Nephron (organoid): Measurements from ENCODE around the gene SSX2.
"Not testable (repeated sequence)": the region's sequence is repeated elsewhere in the genome, so short reads cannot be mapped to it uniquely, and the experiment has no call there.

Experiments
- H3K27ac Mint-ChIP-seq, 3 experiments: 2 replicates each; pipeline ENCODE4 v1.8.0; 2020; ENCODE audit warnings: mixed read lengths in 3 of 3, mild to moderate bottlenecking in 2 of 3, moderate library complexity in 1 of 3
- H3K27me3 Mint-ChIP-seq: 2 replicates; pipeline ENCODE4 v1.8.0; 2021; ENCODE audit warnings: low read depth, mild to moderate bottlenecking, moderate library complexity, mixed read lengths
- H3K36me3 Mint-ChIP-seq: 2 replicates; pipeline ENCODE4 v1.8.0; 2020; ENCODE audit warnings: low read depth, mixed read lengths
- H3K4me1 Mint-ChIP-seq: 2 replicates; pipeline ENCODE4 v1.8.0; 2020; ENCODE audit warnings: mixed read lengths
- H3K4me3 Mint-ChIP-seq, 3 experiments: 2 replicates each; pipeline ENCODE4 v1.8.0; 2020; ENCODE audit warnings: mild to moderate bottlenecking in 3 of 3, mixed read lengths in 3 of 3, moderate library complexity in 2 of 3
- H3K9me3 Mint-ChIP-seq: 2 replicates; pipeline ENCODE4 v1.8.0; 2020; ENCODE audit warnings: mixed read lengths

The SSX2 gene, protein sequence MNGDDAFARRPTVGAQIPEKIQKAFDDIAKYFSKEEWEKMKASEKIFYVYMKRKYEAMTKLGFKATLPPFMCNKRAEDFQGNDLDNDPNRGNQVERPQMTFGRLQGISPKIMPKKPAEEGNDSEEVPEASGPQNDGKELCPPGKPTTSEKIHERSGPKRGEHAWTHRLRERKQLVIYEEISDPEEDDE

DNA sequence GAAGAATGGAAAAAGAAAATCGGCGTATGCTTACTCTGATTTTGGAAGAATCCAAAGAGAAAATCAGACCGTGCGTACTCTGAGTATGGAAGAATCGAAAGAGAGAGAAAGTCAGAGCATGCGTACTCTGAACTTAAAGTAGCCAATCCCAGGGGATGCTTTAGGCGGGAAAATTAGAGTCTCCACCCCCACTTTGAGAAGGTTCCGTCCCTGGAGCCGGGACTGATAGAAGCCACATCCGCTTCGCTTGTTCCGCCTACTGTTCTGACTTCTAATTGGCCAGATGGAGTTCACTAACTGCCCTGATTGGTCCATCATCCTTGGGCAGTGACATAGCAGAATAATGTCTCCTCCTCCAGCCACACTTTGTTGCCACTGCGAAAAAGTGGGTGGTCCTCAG lies at the start of gene SSX2:
Gene SSX2 (minus strand): TSS at position 101 of the 400 bp plus-strand sequence. CDS start 1,429 bp downstream, outside the sequence.
- H3K4me1 Mint-ChIP-seq, H3K9me3 Mint-ChIP-seq, H3K36me3 Mint-ChIP-seq, H3K27ac Mint-ChIP-seq, H3K4me3 Mint-ChIP-seq, H3K27me3 Mint-ChIP-seq: not testable (repeated sequence)

GRCh38 chrX:52750952-52751351 lies 44.0 kb upstream of the SSX2 start, which contains the start of gene SSX2B:
SSX2B (plus strand) TSS chrX:52751252; CDS start chrX:52752681, 1,429 bp downstream.
- H3K9me3 Mint-ChIP-seq, H3K36me3 Mint-ChIP-seq, H3K27me3 Mint-ChIP-seq: not testable (repeated sequence)

GRCh38 chrX:52692034-52692433 lies 14.9 kb downstream of the SSX2 start:
- H3K27me3 Mint-ChIP-seq: not testable (repeated sequence)

More at GRCh38 chrX:52750952-52751351, 44.0 kb upstream of the SSX2 start, which contains the start of gene SSX2B:
- H3K4me3 Mint-ChIP-seq, H3K27ac Mint-ChIP-seq, H3K4me1 Mint-ChIP-seq: not testable (repeated sequence)

DNA sequence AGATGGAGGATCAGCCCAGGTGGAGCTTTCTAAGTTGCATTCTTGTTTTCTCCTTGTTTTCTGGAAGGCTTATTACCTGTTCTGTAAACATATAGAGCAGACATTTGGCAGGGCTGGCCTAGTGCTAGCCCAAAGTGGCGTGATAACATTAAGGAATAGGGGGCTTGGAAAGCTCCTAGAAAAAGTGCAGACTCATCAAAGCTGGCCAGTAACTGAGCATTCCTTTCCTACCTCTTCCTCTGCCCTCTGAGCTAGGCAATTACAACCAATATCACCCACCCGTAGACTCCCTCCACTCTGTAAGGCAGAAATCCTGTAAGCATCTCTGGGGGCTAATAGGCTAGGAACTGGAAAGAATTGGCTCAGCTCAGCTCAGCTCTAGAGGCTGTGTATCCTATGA lies 44.8 kb downstream of the SSX2 start:
- not testable (repeated sequence) for H3K27ac Mint-ChIP-seq, H3K9me3 Mint-ChIP-seq, H3K36me3 Mint-ChIP-seq, H3K4me1 Mint-ChIP-seq, H3K4me3 Mint-ChIP-seq, H3K27me3 Mint-ChIP-seq

More at GRCh38 chrX:52692034-52692433, 14.9 kb downstream of the SSX2 start:
- H3K9me3 Mint-ChIP-seq, H3K4me1 Mint-ChIP-seq, H3K4me3 Mint-ChIP-seq, H3K36me3 Mint-ChIP-seq, H3K27ac Mint-ChIP-seq: not testable (repeated sequence)

GRCh38 chrX:52655475-52655874 lies 51.5 kb downstream of the SSX2 start:
- not testable (repeated sequence) for H3K27me3 Mint-ChIP-seq, H3K27ac Mint-ChIP-seq, H3K4me3 Mint-ChIP-seq, H3K36me3 Mint-ChIP-seq, H3K4me1 Mint-ChIP-seq
- peaks cover 15% of the 10 kb centered on the region for H3K9me3 Mint-ChIP-seq

- not testable (repeated sequence) for H3K4me3 Mint-ChIP-seq, H3K27me3 Mint-ChIP-seq, H3K27ac Mint-ChIP-seq, H3K36me3 Mint-ChIP-seq, H3K4me1 Mint-ChIP-seq
- H3K9me3 Mint-ChIP-seq: peaks cover 17% of the 10 kb centered on the region
Measured at GRCh38 chrX:52654800-52655199, 52.2 kb downstream of the SSX2 start, which contains the start of gene SSX7. SSX7 (minus strand) TSS chrX:52654900; CDS start chrX:52653472, 1,428 bp downstream.

- not testable (repeated sequence) for H3K4me1 Mint-ChIP-seq, H3K27ac Mint-ChIP-seq, H3K4me3 Mint-ChIP-seq, H3K27me3 Mint-ChIP-seq, H3K36me3 Mint-ChIP-seq
- peaks cover 23% of the 10 kb centered on the region for H3K9me3 Mint-ChIP-seq
Measured at GRCh38 chrX:52650676-52651075, 56.3 kb downstream of the SSX2 start.

DNA sequence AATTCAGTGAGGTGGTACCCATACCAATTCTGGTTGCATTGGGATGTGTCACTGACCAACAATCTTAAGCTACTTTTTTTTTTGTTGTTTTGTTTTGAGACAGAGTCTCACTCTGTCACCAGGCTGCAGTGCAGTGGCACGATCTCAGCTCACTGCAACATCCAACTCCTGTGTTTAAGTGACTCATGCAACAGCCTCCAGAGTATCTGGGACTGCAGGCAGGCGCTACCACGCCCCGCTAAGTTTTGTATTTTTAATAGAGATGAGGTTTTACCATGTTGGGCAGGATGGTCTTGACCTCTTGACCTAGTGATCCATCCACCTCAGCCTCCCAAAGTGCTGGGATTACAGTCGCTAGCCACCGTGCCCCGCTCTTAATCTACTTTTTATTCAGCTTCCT lies 58.0 kb downstream of the SSX2 start:
- peaks cover 21% of the 10 kb centered on the region for H3K9me3 Mint-ChIP-seq
- not testable (repeated sequence) for H3K27ac Mint-ChIP-seq, H3K4me1 Mint-ChIP-seq, H3K27me3 Mint-ChIP-seq, H3K4me3 Mint-ChIP-seq, H3K36me3 Mint-ChIP-seq
